ENCODE measurements around the gene ABCA7.

- TF ChIP-seq, protein P1, sequence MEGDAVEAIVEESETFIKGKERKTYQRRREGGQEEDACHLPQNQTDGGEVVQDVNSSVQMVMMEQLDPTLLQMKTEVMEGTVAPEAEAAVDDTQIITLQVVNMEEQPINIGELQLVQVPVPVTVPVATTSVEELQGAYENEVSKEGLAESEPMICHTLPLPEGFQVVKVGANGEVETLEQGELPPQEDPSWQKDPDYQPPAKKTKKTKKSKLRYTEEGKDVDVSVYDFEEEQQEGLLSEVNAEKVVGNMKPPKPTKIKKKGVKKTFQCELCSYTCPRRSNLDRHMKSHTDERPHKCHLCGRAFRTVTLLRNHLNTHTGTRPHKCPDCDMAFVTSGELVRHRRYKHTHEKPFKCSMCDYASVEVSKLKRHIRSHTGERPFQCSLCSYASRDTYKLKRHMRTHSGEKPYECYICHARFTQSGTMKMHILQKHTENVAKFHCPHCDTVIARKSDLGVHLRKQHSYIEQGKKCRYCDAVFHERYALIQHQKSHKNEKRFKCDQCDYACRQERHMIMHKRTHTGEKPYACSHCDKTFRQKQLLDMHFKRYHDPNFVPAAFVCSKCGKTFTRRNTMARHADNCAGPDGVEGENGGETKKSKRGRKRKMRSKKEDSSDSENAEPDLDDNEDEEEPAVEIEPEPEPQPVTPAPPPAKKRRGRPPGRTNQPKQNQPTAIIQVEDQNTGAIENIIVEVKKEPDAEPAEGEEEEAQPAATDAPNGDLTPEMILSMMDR (conservative IDR thresholded peaks at IDR 0.05) = no peak
- no peak for TF ChIP-seq ZFX (IDR thresholded peaks at IDR 0.05)
Measured at GRCh38 chr19:1086613-1087012, 46.7 kb downstream of the ABCA7 start.
